22Rv1 (cell line): ENCODE measurements around the gene OSBPL2.

Experiments used
- ZFX ChIP-seq: fragments of 450-650 bp; IDR thresholded peaks from 2 replicates; pipeline ENCODE4 v1.6.1; 2017; ENCODE audit warnings: antibody characterized with exemption, borderline replicate concordance
- TF ChIP-seq, protein P1 (sequence below): fragments of 450-650 bp; IDR thresholded peaks from 2 replicates; pipeline ENCODE4 v1.5.1; 2017; ENCODE audit warnings: mild to moderate bottlenecking

DNA sequence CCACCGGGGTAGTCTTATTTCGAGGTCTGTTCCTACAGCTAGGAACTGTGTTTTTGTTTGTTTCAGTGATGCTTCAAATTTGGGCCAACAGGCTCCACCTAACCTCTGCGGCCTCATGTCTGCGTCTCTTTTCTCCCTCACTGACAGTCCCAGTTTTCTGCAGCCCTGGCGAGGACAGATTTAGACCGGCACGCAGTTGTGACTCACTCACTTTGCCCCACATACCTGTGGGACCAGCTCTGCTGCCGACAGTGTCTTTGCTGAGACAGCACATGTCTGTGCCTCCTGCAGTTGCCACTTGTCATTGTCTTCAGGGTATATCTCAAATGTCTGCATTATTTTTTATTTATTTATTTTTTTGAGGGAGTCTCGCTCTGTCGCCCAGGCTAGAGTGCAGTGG is 29.2 kb downstream of the OSBPL2 start:
- TF ChIP-seq, protein P1, sequence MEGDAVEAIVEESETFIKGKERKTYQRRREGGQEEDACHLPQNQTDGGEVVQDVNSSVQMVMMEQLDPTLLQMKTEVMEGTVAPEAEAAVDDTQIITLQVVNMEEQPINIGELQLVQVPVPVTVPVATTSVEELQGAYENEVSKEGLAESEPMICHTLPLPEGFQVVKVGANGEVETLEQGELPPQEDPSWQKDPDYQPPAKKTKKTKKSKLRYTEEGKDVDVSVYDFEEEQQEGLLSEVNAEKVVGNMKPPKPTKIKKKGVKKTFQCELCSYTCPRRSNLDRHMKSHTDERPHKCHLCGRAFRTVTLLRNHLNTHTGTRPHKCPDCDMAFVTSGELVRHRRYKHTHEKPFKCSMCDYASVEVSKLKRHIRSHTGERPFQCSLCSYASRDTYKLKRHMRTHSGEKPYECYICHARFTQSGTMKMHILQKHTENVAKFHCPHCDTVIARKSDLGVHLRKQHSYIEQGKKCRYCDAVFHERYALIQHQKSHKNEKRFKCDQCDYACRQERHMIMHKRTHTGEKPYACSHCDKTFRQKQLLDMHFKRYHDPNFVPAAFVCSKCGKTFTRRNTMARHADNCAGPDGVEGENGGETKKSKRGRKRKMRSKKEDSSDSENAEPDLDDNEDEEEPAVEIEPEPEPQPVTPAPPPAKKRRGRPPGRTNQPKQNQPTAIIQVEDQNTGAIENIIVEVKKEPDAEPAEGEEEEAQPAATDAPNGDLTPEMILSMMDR, result no peak
- TF ChIP-seq ZFX, result no peak
